DMS79 (cell line): ENCODE measurements around the gene EEF2.
A peak's percentile ranks its signal among the peaks of the same experiment; 100 is the strongest.
"Not testable (repeated sequence)": the region's sequence is repeated elsewhere in the genome, so short reads cannot be mapped to it uniquely, and the experiment has no call there.

ENCODE experiments used
- DNase-seq: peaks from one replicate; lab custom pipeline; 2025; lab: John Stamatoyannopoulos, UW

Gene EEF2

GRCh38 chr19:4014541-4015491 is 29.6 kb upstream of the EEF2 start:
- DNase-seq: no peak

GRCh38 chr19:4013886-4014540 is 28.8 kb upstream of the EEF2 start:
- DNase-seq: no peak

GRCh38 chr19:4012975-4013634 is 27.8 kb upstream of the EEF2 start:
- no peak for DNase-seq

GRCh38 chr19:4012092-4012974 is 27.1 kb upstream of the EEF2 start:
- DNase-seq: no peak

- DNase-seq: not testable (repeated sequence)
These were observed 26.2 kb upstream of the EEF2 start for GRCh38 chr19:4011430-4011829.

GRCh38 chr19:4010808-4011110 is 25.5 kb upstream of the EEF2 start:
- DNase-seq: no peak

GRCh38 chr19:4009990-4010807 is 24.9 kb upstream of the EEF2 start:
- DNase-seq: no peak

GRCh38 chr19:4007836-4008539 is 22.7 kb upstream of the EEF2 start:
- DNase-seq: no peak

- peak; percentile 79 for DNase-seq
These were observed 22.0 kb upstream of the EEF2 start, which contains the start of gene PIAS4 for GRCh38 chr19:4007021-4007835. PIAS4 (plus strand) TSS chr19:4007736; CDS start chr19:4007761, 25 bp downstream.

- not testable (repeated sequence) for DNase-seq
These were observed 20.2 kb upstream of the EEF2 start for GRCh38 chr19:4005436-4005835.

- DNase-seq: not testable (repeated sequence)
These were observed 15.5 kb upstream of the EEF2 start for GRCh38 chr19:4000798-4001197.

- DNase-seq: not testable (repeated sequence)
These were observed 13.6 kb upstream of the EEF2 start for GRCh38 chr19:3998667-3999412.

GRCh38 chr19:3995607-3996006 is 10.3 kb upstream of the EEF2 start:
- no peak for DNase-seq

- DNase-seq: no peak
These were observed 5.5 kb upstream of the EEF2 start for GRCh38 chr19:3990815-3991117.

GRCh38 chr19:3987619-3988371 is 2.5 kb upstream of the EEF2 start:
- peak; percentile 79 for DNase-seq

- peak; percentile 79 for DNase-seq
These were observed 1.2 kb upstream of the EEF2 start for GRCh38 chr19:3986260-3987041.

GRCh38 chr19:3985643-3986259 is 488 bp upstream of the EEF2 start:
- no peak for DNase-seq
